AG04449 (cell line): Measurements from ENCODE around the gene HAUS5.

Experiments used
- CTCF ChIA-PET: fragments of 350-600 bp; formaldehyde crosslinking; extraction: SDS; loops from one replicate; lab custom pipeline; 2021; ENCODE audit warnings: antibody characterized with exemption; lab: Yijun Ruan, JAX
- POLR2A ChIA-PET: fragments of 400-600, 350-600 bp; formaldehyde crosslinking; extraction: SDS; loops from one replicate; lab custom pipeline; 2020; ENCODE audit warnings: antibody characterized with exemption, inconsistent platforms; lab: Yijun Ruan, JAX
- DNase-seq: peaks from one replicate; pipeline ENCODE4 v3.0.0-alpha.2; 2010; ENCODE audit warnings: low read depth, low spot score
- H3K4me3 ChIP-seq: 2 replicates; pipeline ENCODE4 v1.5.1; 2011; ENCODE audit warnings: low read depth, mild to moderate bottlenecking, control low read depth, low read length
- CTCF ChIP-seq: IDR thresholded peaks from one replicate; pipeline ENCODE4 v1.5.1; 2011; ENCODE audit warnings: mild to moderate bottlenecking, moderate library complexity, low read length, control low read depth, inconsistent platforms; ENCODE audit not compliant: insufficient read depth; ENCODE audit errors: missing control alignments

HAUS5 gene

GRCh38 chr19:35661995-35662340 is 49.4 kb downstream of the HAUS5 start:
- no peak overlapping the region for H3K4me3 ChIP-seq
- TF ChIP-seq CTCF, result no peak
- CTCF ChIA-PET, result no interaction called here
- POLR2A ChIA-PET, result interaction anchor here (0.6 kb wide), 1 partner anchor 14 kb away, joined by 4 read pairs; the partner anchor contains the start of gene COX6B1
- no peak for DNase-seq

GRCh38 chr19:35663981-35664380 is 51.4 kb downstream of the HAUS5 start:
- ChIA-PET CTCF (interaction anchor here (0.5 kb wide), 1 partner anchor 28 kb away, joined by 4 read pairs; no protein-coding TSS in a partner anchor), POLR2A (no interaction called here)
- TF ChIP-seq CTCF, result no peak
- DNase-seq, result no peak
- no peak overlapping the region for H3K4me3 ChIP-seq

GRCh38 chr19:35665157-35665556 is 52.6 kb downstream of the HAUS5 start:
- no peak for DNase-seq
- CTCF ChIA-PET, result interaction anchor here (0.7 kb wide), 1 partner anchor 8 kb away, joined by 3 read pairs; no protein-coding TSS in a partner anchor
- POLR2A ChIA-PET, result no interaction called here
- TF ChIP-seq CTCF, result no peak
- H3K4me3 ChIP-seq, result no peak overlapping the region

- CTCF ChIA-PET, result no interaction called here
- TF ChIP-seq CTCF, result no peak
- DNase-seq, result no peak
Observed at GRCh38 chr19:35665604-35666003, 53.1 kb downstream of the HAUS5 start.

GRCh38 chr19:35666251-35666913 is 53.8 kb downstream of the HAUS5 start, which contains the start of gene UPK1A:
UPK1A (plus strand) TSS chr19:35666517; CDS start chr19:35666813, 296 bp downstream.
- POLR2A ChIA-PET, result interaction anchor here (0.6 kb wide), 1 partner anchor 12 kb away, joined by 3 read pairs; no protein-coding TSS in a partner anchor
- TF ChIP-seq CTCF, result no peak
- CTCF ChIA-PET, result no interaction called here
- DNase-seq, result no peak
- no peak within 1 kb of the TSS for H3K4me3 ChIP-seq

More at GRCh38 chr19:35665604-35666003, 53.1 kb downstream of the HAUS5 start:
- POLR2A ChIA-PET, result no interaction called here
- no peak overlapping the region for H3K4me3 ChIP-seq

- TF ChIP-seq CTCF, result no peak
- no peak for DNase-seq
- H3K4me3 ChIP-seq, result no peak overlapping the region
- ChIA-PET POLR2A (no interaction called here), CTCF (interaction anchor here (0.7 to 1.4 kb wide), 3 partner anchors 9 to 187 kb away, joined by 3 to 4 read pairs (median 4); partner anchors contain the start of gene KIRREL2)
Observed at GRCh38 chr19:35669566-35669965, 57.0 kb downstream of the HAUS5 start.
